Endodermal cell (in vitro differentiated cells): ENCODE data around the gene ARHGAP10. TPM values are rescaled to one million over a fixed set of nuclear protein-coding genes. Genes with fewer than 3 reads are reported as not detected.

Experiments
- DNase-seq: peaks from one replicate; pipeline ENCODE4 v3.0.0-alpha.2; 2017
- H3K27ac ChIP-seq: 2 replicates; pipeline ENCODE4 v1.5.1; 2013; ENCODE audit warnings: mild to moderate bottlenecking, low read depth, low read length, moderate library complexity
- H3K27me3 ChIP-seq: 2 replicates; pipeline ENCODE4 v1.6.1; 2013; ENCODE audit warnings: mild to moderate bottlenecking, low read length, moderate library complexity; ENCODE audit not compliant: insufficient read depth, control insufficient read depth, poor library complexity, severe bottlenecking
- H3K36me3 ChIP-seq: 2 replicates; pipeline ENCODE4 v1.7.0; 2013; ENCODE audit warnings: mild to moderate bottlenecking, low read length, moderate library complexity; ENCODE audit not compliant: control insufficient read depth, insufficient read depth
- H3K4me1 ChIP-seq: one replicate; pipeline ENCODE4 v1.7.0; 2013; ENCODE audit warnings: low read length; ENCODE audit not compliant: control insufficient read depth, insufficient read depth
- H3K4me3 ChIP-seq: 2 replicates; pipeline ENCODE4 v1.5.1; 2013; ENCODE audit warnings: mild to moderate bottlenecking, low read length, moderate library complexity
- H3K9ac ChIP-seq: 2 replicates; pipeline ENCODE4 v1.6.1; 2013; ENCODE audit warnings: mild to moderate bottlenecking, low read length, moderate library complexity; ENCODE audit not compliant: poor library complexity, severe bottlenecking; ENCODE audit errors: extremely low read depth
- H3K9me3 ChIP-seq: 2 replicates; pipeline ENCODE4 v1.6.1; 2013; ENCODE audit warnings: mild to moderate bottlenecking, low read length, moderate library complexity; ENCODE audit not compliant: control insufficient read depth
- H3K27ac Mint-ChIP-seq: 2 replicates; pipeline ENCODE4 v1.8.0; 2020; ENCODE audit warnings: mixed read lengths
- H3K27me3 Mint-ChIP-seq: 2 replicates; pipeline ENCODE4 v1.8.0; 2021; ENCODE audit warnings: mild to moderate bottlenecking, mixed read lengths; ENCODE audit not compliant: insufficient read depth
- H3K36me3 Mint-ChIP-seq: 2 replicates; pipeline ENCODE4 v1.8.0; 2020; ENCODE audit warnings: low read depth, mixed read lengths
- H3K4me1 Mint-ChIP-seq: 2 replicates; pipeline ENCODE4 v1.8.0; 2020; ENCODE audit warnings: mixed read lengths
- H3K4me3 Mint-ChIP-seq: 2 replicates; pipeline ENCODE4 v1.8.0; 2020; ENCODE audit warnings: mild to moderate bottlenecking, moderate library complexity, mixed read lengths
- H3K9me3 Mint-ChIP-seq: 2 replicates; pipeline ENCODE4 v1.8.0; 2020; ENCODE audit warnings: mild to moderate bottlenecking, mixed read lengths
- WGBS, 2 experiments: methylation state at CpG; one replicate each; pipeline versions ENCODE4 v1.1.5 to v1.1.7; 2013; ENCODE audit warnings: missing lambda C conversion rate in 2 of 2, mixed read lengths in 1 of 2; ENCODE audit not compliant: insufficient coverage in 1 of 2, insufficient read length in 1 of 2; 5-methylcytosine and 5-hydroxymethylcytosine counted together
- total RNA-seq, 2 donors: library from RNA; stranded (reverse); fragmentation: NEBNext Ultra II Directional in 1 of 2; extraction: Animal tissue kit (Norgen Biotek cat#: 25700) in 1 of 2; gene quantifications; 2 replicates in 1 of 2; 3 replicates in 1 of 2; pipeline ENCODE4 v1.2.1, GENCODE V29; 2021
- TF ChIP-seq, protein P1 (sequence below): fragments of 200-600 bp; sonication (generic); conservative IDR thresholded peaks from 2 replicates; pipeline ENCODE4 v1.5.0; 2021; ENCODE audit warnings: antibody characterized with exemption, mild to moderate bottlenecking

Gene ARHGAP10
- total RNA-seq, 2 donors from 2014 or later, result 9.1 to 11.8 TPM

DNA sequence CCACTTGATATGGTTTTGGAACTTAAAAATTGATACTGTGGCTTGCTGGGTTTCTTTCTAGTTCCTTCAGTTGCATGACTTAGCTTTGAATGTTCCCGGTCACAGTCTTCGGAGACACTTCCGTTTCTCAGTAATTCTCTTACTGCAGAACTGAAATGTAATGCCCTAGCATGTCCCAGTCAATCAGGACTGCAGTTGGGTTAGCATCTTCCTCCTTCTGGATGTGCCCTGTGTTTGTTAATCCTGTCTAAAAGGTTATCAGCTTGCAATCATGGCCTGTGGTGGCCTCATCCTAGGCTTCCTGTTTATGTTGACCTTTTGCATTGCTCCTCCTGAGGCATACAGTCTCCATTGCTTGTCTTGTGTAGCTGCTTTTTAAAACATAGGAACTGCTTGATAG, 275.9 kb downstream of the ARHGAP10 start:
- H3K4me3 Mint-ChIP-seq, result no peak overlapping the region
- no peak overlapping the region for H3K4me3 ChIP-seq
- H3K36me3 ChIP-seq, result no peaks in the 10 kb centered on the region
- H3K9ac ChIP-seq, result no peak overlapping the region
- peaks cover 7% of the 10 kb centered on the region for H3K4me1 ChIP-seq
- H3K27ac ChIP-seq, result no peak overlapping the region
- no peaks in the 10 kb centered on the region for H3K27me3 ChIP-seq
- peaks cover 2% of the 10 kb centered on the region for H3K36me3 Mint-ChIP-seq
- peaks cover 33% of the 10 kb centered on the region for H3K4me1 Mint-ChIP-seq
- TF ChIP-seq, protein P1, sequence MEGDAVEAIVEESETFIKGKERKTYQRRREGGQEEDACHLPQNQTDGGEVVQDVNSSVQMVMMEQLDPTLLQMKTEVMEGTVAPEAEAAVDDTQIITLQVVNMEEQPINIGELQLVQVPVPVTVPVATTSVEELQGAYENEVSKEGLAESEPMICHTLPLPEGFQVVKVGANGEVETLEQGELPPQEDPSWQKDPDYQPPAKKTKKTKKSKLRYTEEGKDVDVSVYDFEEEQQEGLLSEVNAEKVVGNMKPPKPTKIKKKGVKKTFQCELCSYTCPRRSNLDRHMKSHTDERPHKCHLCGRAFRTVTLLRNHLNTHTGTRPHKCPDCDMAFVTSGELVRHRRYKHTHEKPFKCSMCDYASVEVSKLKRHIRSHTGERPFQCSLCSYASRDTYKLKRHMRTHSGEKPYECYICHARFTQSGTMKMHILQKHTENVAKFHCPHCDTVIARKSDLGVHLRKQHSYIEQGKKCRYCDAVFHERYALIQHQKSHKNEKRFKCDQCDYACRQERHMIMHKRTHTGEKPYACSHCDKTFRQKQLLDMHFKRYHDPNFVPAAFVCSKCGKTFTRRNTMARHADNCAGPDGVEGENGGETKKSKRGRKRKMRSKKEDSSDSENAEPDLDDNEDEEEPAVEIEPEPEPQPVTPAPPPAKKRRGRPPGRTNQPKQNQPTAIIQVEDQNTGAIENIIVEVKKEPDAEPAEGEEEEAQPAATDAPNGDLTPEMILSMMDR, result no peak
- no peaks in the 10 kb centered on the region for H3K9me3 ChIP-seq
- no peak for DNase-seq
- H3K9me3 Mint-ChIP-seq, result no peaks in the 10 kb centered on the region
- H3K27ac Mint-ChIP-seq, result peak overlapping the region; percentile 52
- no peaks in the 10 kb centered on the region for H3K27me3 Mint-ChIP-seq
- WGBS, 2 experiments, result 95 to 100% methylated on average over 3 of the region's 3 CpGs

DNA sequence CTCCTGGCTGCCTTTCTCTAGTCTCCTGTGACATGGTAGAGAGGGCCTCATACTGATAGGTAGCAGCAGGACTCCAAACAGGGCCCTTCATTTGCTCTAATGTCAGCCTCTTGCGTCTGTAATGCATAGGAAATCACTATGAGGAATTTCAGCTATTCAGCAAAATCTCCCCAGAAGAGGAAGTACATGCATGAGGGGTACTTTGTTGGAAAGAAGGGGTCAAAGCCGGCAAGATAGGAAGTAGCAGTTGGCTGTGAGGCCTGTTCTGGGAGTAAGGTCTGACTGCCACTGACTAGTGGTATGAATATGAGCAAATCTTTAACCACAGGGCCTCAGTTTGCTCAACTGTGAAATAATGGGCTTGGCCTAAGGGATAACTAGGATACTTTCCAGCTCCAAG, 283.2 kb downstream of the ARHGAP10 start:
- no peak overlapping the region for H3K27ac Mint-ChIP-seq
- 54 to 60% methylated on average over 1 to 2 of the region's 2 CpGs for WGBS, 2 experiments
- no peaks in the 10 kb centered on the region for H3K36me3 Mint-ChIP-seq
- no peaks in the 10 kb centered on the region for H3K36me3 ChIP-seq
- H3K4me1 ChIP-seq, result no peaks in the 10 kb centered on the region
- DNase-seq, result no peak
- H3K27me3 Mint-ChIP-seq, result no peaks in the 10 kb centered on the region
- no peaks in the 10 kb centered on the region for H3K9me3 ChIP-seq
- H3K4me3 Mint-ChIP-seq, result no peak overlapping the region
- H3K4me1 Mint-ChIP-seq, result peaks cover 14% of the 10 kb centered on the region
- H3K4me3 ChIP-seq, result no peak overlapping the region
- H3K9me3 Mint-ChIP-seq, result no peaks in the 10 kb centered on the region
- TF ChIP-seq, protein P1, result no peak
- H3K9ac ChIP-seq, result no peak overlapping the region
- no peaks in the 10 kb centered on the region for H3K27me3 ChIP-seq
- no peak overlapping the region for H3K27ac ChIP-seq

DNA sequence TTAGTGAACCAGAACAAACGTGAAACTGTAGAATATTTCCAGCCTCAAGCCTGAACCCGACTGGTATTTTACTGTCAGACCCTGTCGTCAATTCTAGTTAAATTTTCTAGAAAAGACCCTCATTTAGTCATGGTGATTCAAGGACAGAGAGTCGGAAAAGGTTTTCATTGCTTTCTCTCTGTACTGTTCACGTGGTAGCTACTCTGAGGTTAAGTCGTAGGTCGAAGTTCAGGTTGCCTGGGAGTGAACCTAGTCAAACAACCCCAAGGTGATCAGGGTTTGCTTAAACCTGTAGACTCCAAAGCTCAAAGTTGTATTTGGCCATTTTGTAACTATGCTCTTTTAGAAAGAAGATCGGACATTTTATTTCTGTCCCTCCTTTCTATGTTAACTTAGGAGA, 283.6 kb downstream of the ARHGAP10 start:
- Mint-ChIP-seq H3K27me3 (no peaks in the 10 kb centered on the region), H3K4me3 (no peak overlapping the region), H3K9me3 (no peaks in the 10 kb centered on the region), H3K27ac (no peak overlapping the region), H3K36me3 (no peaks in the 10 kb centered on the region), H3K4me1 (peaks cover 14% of the 10 kb centered on the region)
- no peaks in the 10 kb centered on the region for H3K9me3 ChIP-seq
- no peak for DNase-seq
- no peak overlapping the region for H3K4me3 ChIP-seq
- H3K4me1 ChIP-seq, result no peaks in the 10 kb centered on the region
- H3K36me3 ChIP-seq, result no peaks in the 10 kb centered on the region
- WGBS, 2 experiments, result 94 to 95% methylated on average over 7 to 8 of the region's 8 CpGs
- no peak overlapping the region for H3K9ac ChIP-seq
- no peaks in the 10 kb centered on the region for H3K27me3 ChIP-seq
- TF ChIP-seq, protein P1, result no peak
- H3K27ac ChIP-seq, result no peak overlapping the region
